ENCODE measurements around the gene TPI1. TPM values are rescaled to one million over a fixed set of nuclear protein-coding genes. Genes with fewer than 3 reads are reported as not detected.

Gene TPI1
- total RNA-seq, 1 experiment from 2014 or later = 1,141 TPM

- Histone ChIP-seq H3K4me1 (peaks cover 13% of the 10 kb centered on the region), H3K27me3 (replicated peaks; ENCODE audit: control insufficient read depth, insufficient read depth, low read length) (no peaks in the 10 kb centered on the region), H3K36me3 (ENCODE audit: control insufficient read depth, insufficient read depth, low read length) (peaks cover 7% of the 10 kb centered on the region; the same call in 1 of the 2 replicates), H3K4me3 (ENCODE audit: low read depth, low read length) (no peak overlapping the region), H3K9me3 (no peaks in the 10 kb centered on the region)
- Mint-ChIP-seq H3K36me3 (ENCODE audit: insufficient read depth, unreplicated experiment) (peaks cover 81% of the 10 kb centered on the region), H3K4me1 (ENCODE audit: low read depth, unreplicated experiment) (peaks cover 27% of the 10 kb centered on the region), H3K27me3 (ENCODE audit: insufficient read depth, unreplicated experiment) (no peaks in the 10 kb centered on the region), H3K27ac (ENCODE audit: unreplicated experiment) (peak overlapping the region; percentile 95), H3K9me3 (ENCODE audit: unreplicated experiment) (no peaks in the 10 kb centered on the region), H3K4me3 (ENCODE audit: unreplicated experiment) (peak overlapping the region; percentile 94)
- DNase-seq = no peak
- TF ChIP-seq CTCF (IDR thresholded peaks at IDR 0.05; ENCODE audit: insufficient read depth in 1 of 2, low read depth in 1 of 2, low read length in 1 of 2, severe bottlenecking in 1 of 2, unreplicated experiment in 1 of 2) = no peak
- intact Hi-C loops (cut with micrococcal nuclease; ENCODE audit: unreplicated experiment) = no loop called here
- ChIA-PET POLR2A (no interaction called here), CTCF (no interaction called here)
- BruUV-seq (replicated peaks) = no TSS peak
Measured at GRCh38 chr12:6849427-6849826, 17.9 kb upstream of the TPI1 start.

DNA sequence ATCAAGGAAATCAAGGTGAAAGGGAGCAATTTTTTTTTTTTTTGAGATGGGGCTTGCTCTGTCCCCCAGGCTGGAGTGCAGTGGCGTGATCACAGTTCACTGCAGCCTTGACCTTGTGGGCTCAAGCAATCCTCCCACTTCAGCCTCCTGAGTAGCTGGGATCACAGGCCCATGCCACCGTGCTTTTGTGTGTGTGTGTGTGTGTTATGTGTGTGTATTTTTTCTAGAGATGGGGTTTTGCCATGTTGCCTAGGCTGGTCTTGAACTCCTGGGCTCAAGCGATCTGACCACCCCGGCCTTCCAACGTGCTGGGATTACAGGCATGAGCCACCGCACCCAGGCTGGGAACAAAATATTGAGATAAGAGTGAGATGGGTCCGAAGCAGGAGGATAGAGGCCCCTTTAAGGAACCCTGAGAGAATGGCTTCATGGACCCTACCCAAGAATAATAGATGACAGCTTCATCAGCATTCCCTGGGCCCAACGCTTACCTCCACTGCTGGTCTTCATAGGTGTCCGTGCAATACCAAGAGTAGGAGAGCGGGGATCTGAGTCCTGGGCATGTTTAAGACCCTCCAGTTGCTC is 17.3 kb upstream of the TPI1 start:
- Mint-ChIP-seq H3K27ac (ENCODE audit: unreplicated experiment) (peak overlapping the region; percentile 95), H3K4me1 (ENCODE audit: low read depth, unreplicated experiment) (peaks cover 20% of the 10 kb centered on the region), H3K9me3 (ENCODE audit: unreplicated experiment) (no peaks in the 10 kb centered on the region), H3K36me3 (ENCODE audit: insufficient read depth, unreplicated experiment) (peaks cover 75% of the 10 kb centered on the region), H3K4me3 (ENCODE audit: unreplicated experiment) (peak overlapping the region; percentile 94), H3K27me3 (ENCODE audit: insufficient read depth, unreplicated experiment) (no peaks in the 10 kb centered on the region)
- ChIA-PET CTCF (interaction anchor here (2.8 to 5.2 kb wide), 3 partner anchors 14 to 23 kb away, joined by 14 to 65 read pairs (median 52); partner anchors contain the start of gene SPSB2), POLR2A (interaction anchor here (2.5 to 3.3 kb wide), 2 partner anchors 41 to 97 kb away, joined by 14 to 25 read pairs; partner anchors contain the start of gene MLF2)
- Histone ChIP-seq H3K27me3 (replicated peaks; ENCODE audit: control insufficient read depth, insufficient read depth, low read length) (no peaks in the 10 kb centered on the region), H3K36me3 (ENCODE audit: control insufficient read depth, insufficient read depth, low read length) (peaks cover 7% of the 10 kb centered on the region; the same call in 1 of the 2 replicates), H3K9me3 (no peaks in the 10 kb centered on the region), H3K4me1 (peaks cover 13% of the 10 kb centered on the region), H3K4me3 (ENCODE audit: low read depth, low read length) (peak overlapping the region; percentile 41)
- DNase-seq = no peak
- no TSS peak for BruUV-seq (replicated peaks)
- no peak for TF ChIP-seq CTCF (IDR thresholded peaks at IDR 0.05; ENCODE audit: insufficient read depth in 1 of 2, low read depth in 1 of 2, low read length in 1 of 2, severe bottlenecking in 1 of 2, unreplicated experiment in 1 of 2)
- intact Hi-C loops (cut with micrococcal nuclease; ENCODE audit: unreplicated experiment) = no loop called here

DNA sequence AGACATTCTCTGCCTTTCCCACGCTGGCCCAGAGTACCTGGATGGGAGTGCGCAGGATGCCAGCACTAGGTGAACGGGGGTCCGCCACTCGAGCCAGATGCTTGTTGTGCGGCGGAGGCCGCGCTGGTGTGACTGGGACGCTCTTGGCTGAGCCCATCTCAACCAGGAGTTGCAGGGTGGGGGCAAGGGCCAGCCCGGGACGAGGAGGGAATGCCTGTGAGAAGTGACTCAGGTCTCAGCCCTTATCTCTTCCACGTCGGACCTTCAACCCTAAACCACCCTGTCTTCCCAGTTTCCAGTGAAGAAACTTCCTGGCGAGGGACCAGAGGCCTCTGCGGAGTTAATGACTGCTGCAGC is 16.6 kb upstream of the TPI1 start:
- peaks cover 19% of the 10 kb centered on the region for H3K4me1 Mint-ChIP-seq (ENCODE audit: low read depth, unreplicated experiment)
- H3K4me3 Mint-ChIP-seq (ENCODE audit: unreplicated experiment) = peak overlapping the region; percentile 94
- Histone ChIP-seq H3K4me1 (peaks cover 13% of the 10 kb centered on the region), H3K4me3 (ENCODE audit: low read depth, low read length) (peak overlapping the region; percentile 41), H3K9me3 (no peaks in the 10 kb centered on the region), H3K36me3 (ENCODE audit: control insufficient read depth, insufficient read depth, low read length) (peaks cover 7% of the 10 kb centered on the region; the same call in 1 of the 2 replicates), H3K27me3 (replicated peaks; ENCODE audit: control insufficient read depth, insufficient read depth, low read length) (no peaks in the 10 kb centered on the region)
- intact Hi-C loops (cut with micrococcal nuclease; ENCODE audit: unreplicated experiment) = loop anchor here (1.0 kb wide), 3 partner anchors 15 to 161 kb away; partner anchors contain the start of gene ZNF384
- no peaks in the 10 kb centered on the region for H3K27me3 Mint-ChIP-seq (ENCODE audit: insufficient read depth, unreplicated experiment)
- no peaks in the 10 kb centered on the region for H3K9me3 Mint-ChIP-seq (ENCODE audit: unreplicated experiment)
- ChIA-PET POLR2A (interaction anchor here (1.0 to 4.1 kb wide), 19 partner anchors 9 to 317 kb away, joined by 3 to 102 read pairs (median 15); partner anchors contain the start of genes C12orf57, COPS7A, GAPDH and GNB3), CTCF (interaction anchor here (1.5 to 5.2 kb wide), 9 partner anchors 14 to 161 kb away, joined by 3 to 65 read pairs (median 19); partner anchors contain the start of genes MLF2, P3H3, PTMS and SPSB2)
- peak overlapping the region; percentile 95 for H3K27ac Mint-ChIP-seq (ENCODE audit: unreplicated experiment)
- TF ChIP-seq CTCF (IDR thresholded peaks at IDR 0.05; ENCODE audit: insufficient read depth in 1 of 2, low read depth in 1 of 2, low read length in 1 of 2, severe bottlenecking in 1 of 2, unreplicated experiment in 1 of 2) = no peak
- peaks cover 74% of the 10 kb centered on the region for H3K36me3 Mint-ChIP-seq (ENCODE audit: insufficient read depth, unreplicated experiment)
- TSS peak; percentile 71 for BruUV-seq (replicated peaks)
- DNase-seq = peak; percentile 90 to 94
